ENCODE results near the gene SKP1. TPM values are rescaled to one million over a fixed set of nuclear protein-coding genes. Genes with fewer than 3 reads are reported as not detected.

Gene SKP1
- total RNA-seq, 1 donor from 2014 or later = 233 TPM

DNA sequence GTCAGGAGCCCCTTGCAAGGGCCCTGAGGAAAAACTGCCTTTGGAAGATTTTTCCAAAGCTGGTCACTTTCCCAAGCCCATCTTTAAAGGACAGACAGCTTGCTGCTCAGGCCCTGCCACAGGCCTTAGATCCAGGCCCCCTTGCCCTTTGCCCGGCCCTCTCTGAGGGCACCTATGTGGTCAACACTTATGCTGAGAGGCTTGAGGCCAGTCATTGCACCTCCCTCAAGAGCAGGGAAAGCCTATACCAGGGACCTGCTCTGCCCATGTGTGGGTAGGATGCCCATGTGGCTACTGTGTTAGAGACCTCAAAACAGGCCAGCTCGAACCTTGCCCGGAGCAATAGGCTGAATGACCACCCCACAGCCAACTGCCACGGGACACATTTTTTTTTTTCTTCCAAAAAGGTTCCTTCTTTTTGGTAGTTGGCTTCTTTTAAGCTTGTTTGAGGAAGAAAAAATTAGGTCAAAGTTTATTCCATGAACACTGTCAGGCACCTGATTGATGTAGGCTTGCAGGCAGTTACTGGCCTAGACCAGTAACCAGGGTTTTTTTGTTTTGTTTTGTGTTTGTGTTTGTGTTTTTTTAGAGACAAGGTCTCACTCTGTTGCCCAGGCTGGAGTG is 58.4 kb downstream of the SKP1 start:
- Histone ChIP-seq H3K4me3 (ENCODE audit: low read depth, low read length) (no peak overlapping the region), H3K36me3 (ENCODE audit: control insufficient read depth, insufficient read depth, low read length) (no peaks in the 10 kb centered on the region), H3K27me3 (ENCODE audit: control insufficient read depth, insufficient read depth, low read length) (peaks cover 12% of the 10 kb centered on the region)
- TF ChIP-seq, protein P1, sequence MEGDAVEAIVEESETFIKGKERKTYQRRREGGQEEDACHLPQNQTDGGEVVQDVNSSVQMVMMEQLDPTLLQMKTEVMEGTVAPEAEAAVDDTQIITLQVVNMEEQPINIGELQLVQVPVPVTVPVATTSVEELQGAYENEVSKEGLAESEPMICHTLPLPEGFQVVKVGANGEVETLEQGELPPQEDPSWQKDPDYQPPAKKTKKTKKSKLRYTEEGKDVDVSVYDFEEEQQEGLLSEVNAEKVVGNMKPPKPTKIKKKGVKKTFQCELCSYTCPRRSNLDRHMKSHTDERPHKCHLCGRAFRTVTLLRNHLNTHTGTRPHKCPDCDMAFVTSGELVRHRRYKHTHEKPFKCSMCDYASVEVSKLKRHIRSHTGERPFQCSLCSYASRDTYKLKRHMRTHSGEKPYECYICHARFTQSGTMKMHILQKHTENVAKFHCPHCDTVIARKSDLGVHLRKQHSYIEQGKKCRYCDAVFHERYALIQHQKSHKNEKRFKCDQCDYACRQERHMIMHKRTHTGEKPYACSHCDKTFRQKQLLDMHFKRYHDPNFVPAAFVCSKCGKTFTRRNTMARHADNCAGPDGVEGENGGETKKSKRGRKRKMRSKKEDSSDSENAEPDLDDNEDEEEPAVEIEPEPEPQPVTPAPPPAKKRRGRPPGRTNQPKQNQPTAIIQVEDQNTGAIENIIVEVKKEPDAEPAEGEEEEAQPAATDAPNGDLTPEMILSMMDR (IDR thresholded peaks at IDR 0.05; ENCODE audit: insufficient read depth, low read length, poor library complexity, severe bottlenecking) = no peak
- DNase-seq (ENCODE audit: low read depth) = no peak

DNA sequence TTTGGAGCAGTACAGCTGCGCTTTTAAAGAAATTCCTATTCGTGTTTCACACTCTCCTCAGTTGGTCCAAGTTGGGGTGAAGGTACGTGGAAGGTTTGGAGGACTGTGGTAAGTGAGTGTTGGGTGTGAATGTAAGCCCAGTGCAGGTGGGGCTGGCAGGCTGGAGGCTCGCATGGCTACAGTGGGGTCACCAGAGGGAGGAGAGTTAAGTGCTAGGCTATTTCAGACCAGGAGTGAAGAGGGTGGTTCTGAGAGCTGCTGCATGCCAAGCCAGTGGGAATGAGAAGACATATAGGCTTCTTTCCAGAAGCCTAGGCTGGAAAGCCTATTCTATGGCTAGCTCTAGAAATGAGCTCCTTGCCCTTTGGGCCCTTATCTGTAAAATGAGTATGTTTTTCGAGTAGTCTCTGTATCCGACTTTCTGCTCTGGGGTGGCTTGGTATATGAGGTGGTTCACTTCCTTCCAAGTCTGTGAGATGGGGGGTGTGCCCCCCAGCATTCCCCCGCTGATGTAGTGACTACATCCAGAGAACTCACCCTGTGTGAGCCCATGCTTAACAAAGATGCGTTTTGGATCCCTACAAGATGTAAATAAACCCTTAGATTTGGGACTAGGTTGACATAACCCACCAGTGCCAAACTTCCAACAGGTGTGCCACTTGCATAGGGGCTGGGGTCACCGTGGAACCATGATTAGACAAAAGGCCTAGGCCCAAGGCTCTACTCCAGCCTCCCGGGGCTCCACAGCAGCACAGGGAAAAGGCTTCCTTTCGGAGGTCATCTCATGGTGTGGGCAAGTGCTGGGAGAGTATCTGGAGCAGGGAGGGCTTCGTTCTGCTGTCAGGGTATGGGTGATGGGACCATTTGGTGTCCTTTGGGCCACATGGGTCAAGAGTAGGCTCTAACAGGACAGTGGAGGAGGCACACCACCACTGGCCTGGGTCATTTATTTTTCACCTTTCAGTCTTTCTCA is 59.7 kb downstream of the SKP1 start:
- peaks cover 18% of the 10 kb centered on the region for H3K27me3 ChIP-seq (ENCODE audit: control insufficient read depth, insufficient read depth, low read length)
- TF ChIP-seq, protein P1 (IDR thresholded peaks at IDR 0.05; ENCODE audit: insufficient read depth, low read length, poor library complexity, severe bottlenecking) = no peak
- no peaks in the 10 kb centered on the region for H3K36me3 ChIP-seq (ENCODE audit: control insufficient read depth, insufficient read depth, low read length)
- H3K4me3 ChIP-seq (ENCODE audit: low read depth, low read length) = no peak overlapping the region
- no peak for DNase-seq (ENCODE audit: low read depth)

DNA sequence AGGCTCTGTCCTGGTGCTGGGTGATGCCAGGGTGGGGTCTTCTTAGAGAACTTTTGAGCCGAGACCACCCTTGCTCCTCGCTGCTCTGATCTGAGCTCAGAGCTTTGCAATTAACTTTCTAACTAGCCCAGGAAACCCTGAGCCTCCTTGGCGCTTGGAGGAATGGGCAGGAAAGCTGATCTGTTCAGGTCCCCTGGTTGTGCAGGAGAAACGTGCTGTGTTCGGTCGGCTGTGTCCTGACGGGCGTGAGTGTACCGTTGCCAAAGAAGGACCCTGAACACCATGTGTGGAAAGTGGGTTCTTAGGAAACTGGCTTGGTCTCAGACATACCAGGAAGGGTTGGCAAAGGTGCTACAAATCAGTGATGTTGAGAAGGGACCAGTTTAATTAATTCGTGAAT is 60.5 kb downstream of the SKP1 start:
- H3K27me3 ChIP-seq (ENCODE audit: control insufficient read depth, insufficient read depth, low read length) = peaks cover 20% of the 10 kb centered on the region

DNA sequence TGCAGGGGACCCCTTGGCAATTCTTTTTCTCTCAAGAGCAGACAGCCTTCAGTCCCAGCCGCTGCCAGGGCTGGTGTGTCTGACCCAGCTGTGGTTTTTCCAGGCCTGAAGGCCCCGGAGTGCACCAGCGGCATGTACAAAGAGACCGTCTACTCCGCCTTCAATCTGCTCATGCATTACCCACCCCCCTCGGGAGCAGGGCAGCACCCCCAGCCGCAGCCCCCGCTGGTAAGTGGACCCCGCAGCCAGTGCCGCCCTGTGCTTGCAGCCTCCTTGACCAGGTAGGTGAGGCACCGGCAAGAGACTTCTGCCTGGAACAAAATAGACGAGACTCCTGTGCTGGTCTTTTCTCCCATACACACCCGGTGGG is 61.0 kb downstream of the SKP1 start:
- TF ChIP-seq, protein P1 (IDR thresholded peaks at IDR 0.05; ENCODE audit: insufficient read depth, low read length, poor library complexity, severe bottlenecking) = no peak
- H3K36me3 ChIP-seq (ENCODE audit: control insufficient read depth, insufficient read depth, low read length) = no peaks in the 10 kb centered on the region
- H3K4me3 ChIP-seq (ENCODE audit: low read depth, low read length) = peak overlapping the region; percentile 49
- peaks cover 20% of the 10 kb centered on the region for H3K27me3 ChIP-seq (ENCODE audit: control insufficient read depth, insufficient read depth, low read length)
- DNase-seq (ENCODE audit: low read depth) = no peak

More for the DNA sequence above, 60.5 kb downstream of the SKP1 start:
- H3K36me3 ChIP-seq (ENCODE audit: control insufficient read depth, insufficient read depth, low read length) = no peaks in the 10 kb centered on the region
- DNase-seq (ENCODE audit: low read depth) = no peak
- H3K4me3 ChIP-seq (ENCODE audit: low read depth, low read length) = no peak overlapping the region
- TF ChIP-seq, protein P1 (IDR thresholded peaks at IDR 0.05; ENCODE audit: insufficient read depth, low read length, poor library complexity, severe bottlenecking) = no peak

DNA sequence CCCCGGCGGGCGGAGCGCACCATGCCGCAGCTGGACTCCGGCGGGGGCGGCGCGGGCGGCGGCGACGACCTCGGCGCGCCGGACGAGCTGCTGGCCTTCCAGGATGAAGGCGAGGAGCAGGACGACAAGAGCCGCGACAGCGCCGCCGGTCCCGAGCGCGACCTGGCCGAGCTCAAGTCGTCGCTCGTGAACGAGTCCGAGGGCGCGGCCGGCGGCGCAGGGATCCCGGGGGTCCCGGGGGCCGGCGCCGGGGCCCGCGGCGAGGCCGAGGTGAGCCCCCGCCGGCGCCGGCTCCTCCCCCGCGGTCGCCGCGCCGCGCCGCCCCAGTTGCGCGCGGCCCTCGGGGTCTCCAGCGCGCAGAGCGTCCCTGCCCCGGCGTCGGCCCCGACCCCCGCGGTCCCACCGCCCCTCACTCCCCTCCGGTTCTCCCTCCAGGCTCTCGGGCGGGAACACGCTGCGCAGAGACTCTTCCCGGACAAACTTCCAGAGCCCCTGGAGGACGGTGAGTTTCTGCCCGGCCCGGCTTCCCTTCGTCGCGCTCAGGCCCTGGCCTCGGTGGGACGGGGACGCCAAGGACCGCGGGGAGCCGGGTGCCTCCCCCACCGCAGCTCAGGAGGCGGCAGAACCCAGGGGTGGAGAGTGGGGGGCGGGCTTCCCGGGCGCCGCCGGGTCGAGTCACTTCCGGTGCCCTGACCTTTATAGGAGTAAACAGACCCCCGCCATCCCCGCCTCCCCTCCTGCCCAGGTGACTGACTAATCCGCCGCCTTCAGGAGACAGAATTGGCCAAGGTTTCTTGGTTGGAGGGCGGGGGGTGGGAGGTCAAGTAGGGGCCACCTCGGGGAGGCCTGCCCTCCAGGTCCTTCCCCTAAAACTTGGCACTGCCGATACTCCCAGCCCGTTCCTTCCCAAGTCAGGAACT is 61.6 kb downstream of the SKP1 start:
- H3K27me3 ChIP-seq (ENCODE audit: control insufficient read depth, insufficient read depth, low read length) = peaks cover 23% of the 10 kb centered on the region
- no peak for DNase-seq (ENCODE audit: low read depth)
- TF ChIP-seq, protein P1 (IDR thresholded peaks at IDR 0.05; ENCODE audit: insufficient read depth, low read length, poor library complexity, severe bottlenecking) = no peak
- H3K4me3 ChIP-seq (ENCODE audit: low read depth, low read length) = peak overlapping the region; percentile 49
- H3K36me3 ChIP-seq (ENCODE audit: control insufficient read depth, insufficient read depth, low read length) = no peaks in the 10 kb centered on the region
